DND-41 (cell line): Measurements from ENCODE around the gene GOLPH3.

Experiments
- EZH2 ChIP-seq: IDR thresholded peaks from 3 replicates; pipeline ENCODE4 v1.6.1; 2012; ENCODE audit warnings: borderline replicate concordance, low read depth, mild to moderate bottlenecking, moderate library complexity, low read length, inconsistent platforms; ENCODE audit not compliant: severe bottlenecking
- TF ChIP-seq, protein P1 (sequence below): IDR thresholded peaks from 2 replicates; pipeline ENCODE4 v1.5.1; 2012; ENCODE audit warnings: borderline replicate concordance, low read length, moderate library complexity, mild to moderate bottlenecking; ENCODE audit not compliant: poor library complexity, severe bottlenecking; ENCODE audit errors: extremely low read depth

DNA sequence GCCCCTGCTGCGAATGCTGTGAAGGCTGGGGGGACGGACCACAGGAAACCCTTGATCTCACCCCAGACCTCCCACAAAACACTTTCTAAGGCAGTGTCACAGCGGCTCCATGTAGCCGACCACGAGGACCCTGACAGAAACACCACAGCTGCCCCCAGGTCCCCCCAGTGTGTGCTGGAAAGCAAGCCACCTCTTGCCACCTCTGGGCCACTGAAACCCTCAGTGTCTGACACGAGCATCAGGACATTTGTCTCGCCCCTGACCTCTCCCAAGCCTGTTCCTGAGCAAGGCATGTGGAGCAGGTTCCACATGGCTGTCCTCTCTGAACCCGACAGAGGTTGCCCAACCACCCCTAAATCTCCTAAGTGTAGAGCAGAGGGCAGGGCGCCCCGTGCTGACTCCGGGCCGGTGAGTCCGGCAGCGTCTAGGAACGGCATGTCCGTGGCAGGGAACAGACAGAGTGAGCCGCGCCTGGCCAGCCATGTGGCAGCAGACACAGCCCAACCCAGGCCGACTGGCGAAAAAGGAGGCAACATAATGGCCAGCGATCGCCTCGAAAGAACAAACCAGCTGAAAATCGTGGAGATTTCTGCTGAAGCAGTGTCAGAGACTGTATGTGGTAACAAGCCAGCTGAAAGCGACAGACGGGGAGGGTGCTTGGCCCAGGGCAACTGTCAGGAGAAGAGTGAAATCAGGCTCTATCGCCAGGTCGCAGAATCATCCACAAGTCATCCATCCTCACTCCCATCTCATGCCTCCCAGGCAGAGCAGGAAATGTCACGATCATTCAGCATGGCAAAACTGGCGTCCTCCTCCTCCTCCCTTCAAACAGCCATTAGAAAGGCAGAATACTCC lies 84.7 kb downstream of the GOLPH3 start:
- TF ChIP-seq EZH2 = no peak
- TF ChIP-seq, protein P1, sequence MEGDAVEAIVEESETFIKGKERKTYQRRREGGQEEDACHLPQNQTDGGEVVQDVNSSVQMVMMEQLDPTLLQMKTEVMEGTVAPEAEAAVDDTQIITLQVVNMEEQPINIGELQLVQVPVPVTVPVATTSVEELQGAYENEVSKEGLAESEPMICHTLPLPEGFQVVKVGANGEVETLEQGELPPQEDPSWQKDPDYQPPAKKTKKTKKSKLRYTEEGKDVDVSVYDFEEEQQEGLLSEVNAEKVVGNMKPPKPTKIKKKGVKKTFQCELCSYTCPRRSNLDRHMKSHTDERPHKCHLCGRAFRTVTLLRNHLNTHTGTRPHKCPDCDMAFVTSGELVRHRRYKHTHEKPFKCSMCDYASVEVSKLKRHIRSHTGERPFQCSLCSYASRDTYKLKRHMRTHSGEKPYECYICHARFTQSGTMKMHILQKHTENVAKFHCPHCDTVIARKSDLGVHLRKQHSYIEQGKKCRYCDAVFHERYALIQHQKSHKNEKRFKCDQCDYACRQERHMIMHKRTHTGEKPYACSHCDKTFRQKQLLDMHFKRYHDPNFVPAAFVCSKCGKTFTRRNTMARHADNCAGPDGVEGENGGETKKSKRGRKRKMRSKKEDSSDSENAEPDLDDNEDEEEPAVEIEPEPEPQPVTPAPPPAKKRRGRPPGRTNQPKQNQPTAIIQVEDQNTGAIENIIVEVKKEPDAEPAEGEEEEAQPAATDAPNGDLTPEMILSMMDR = no peak
